Measurements from ENCODE around the gene WDR5. TPM values are rescaled to one million over a fixed set of nuclear protein-coding genes. Genes with fewer than 3 reads are reported as not detected.

WDR5 gene
- total and polyA plus RNA-seq, 9 of the 15 experiments (the other 6 are each of a cell fraction or from before 2014, with no cell fraction given): 3.0 to 56.8 (median 38.6) TPM

- CTCF ChIA-PET (ENCODE audit: low intra/inter-chr PET ratio): no interaction called here
- H3K27me3 ChIP-seq (ENCODE audit: control insufficient read depth in 2 of 2, insufficient read depth in 2 of 2, low read length in 2 of 2): no peaks in the 10 kb centered on the region
- H3K9me1 ChIP-seq (ENCODE audit: control insufficient read depth, insufficient read depth, low read length): no peaks in the 10 kb centered on the region
- ATAC-seq: no peak
- intact Hi-C loops (cut with micrococcal nuclease) (loop anchor here (10.0 kb wide), 1 partner anchor 1149 kb away; no protein-coding TSS in a partner anchor), in situ Hi-C loops (cut with MboI) (no loop called here)
- H3K36me3 ChIP-seq (ENCODE audit: control insufficient read depth, insufficient read depth, low read length): peaks cover 13% of the 10 kb centered on the region; the same call in 2 of the 3 replicates
- DNase-seq (ENCODE audit: extremely low read depth in 1 of 4, low spot score in 3 of 4): no peak
- no peak overlapping the region for H3K27ac ChIP-seq (ENCODE audit: extremely low read depth, low read depth, low read length)
- H3K9ac ChIP-seq (ENCODE audit: insufficient read depth in 1 of 2, low read depth in 2 of 2, low read length in 2 of 2): no peak overlapping the region
- H2AFZ ChIP-seq (ENCODE audit: low read depth, low read length): no peak overlapping the region
- POLR2A ChIA-PET: interaction anchor here (1.5 kb wide), 1 partner anchor 25 kb away, joined by 3 read pairs; no protein-coding TSS in a partner anchor
- WGBS (ENCODE audit: insufficient coverage, low coverage, missing lambda C conversion rate): 88% methylated on average over 54 of the region's 80 CpGs
- no peaks in the 10 kb centered on the region for H4K20me1 ChIP-seq (replicated peaks; ENCODE audit: control insufficient read depth, insufficient read depth, low read length)
- H3K4me1 ChIP-seq (replicated peaks in 1 of 2; ENCODE audit: control insufficient read depth in 2 of 2, insufficient read depth in 2 of 2, low read length in 2 of 2): peaks cover 3 to 24% of the 10 kb centered on the region in 2 experiments; a peak in 2 of 5 replicates
- BruUV-seq (replicated peaks): no TSS peak
- FAIRE-seq: no peak
- H3K9me3 ChIP-seq (replicated peaks; ENCODE audit: control insufficient read depth, insufficient read depth, low read depth, low read length): no peaks in the 10 kb centered on the region; the same call in 1 of the 2 replicates
- no peak overlapping the region for H3K4me3 ChIP-seq
- no peaks in the 10 kb centered on the region for H3K79me2 ChIP-seq (ENCODE audit: control insufficient read depth, insufficient read depth, low read length)
- no peak overlapping the region for H3K4me2 ChIP-seq (ENCODE audit: insufficient read depth, low read length)
- TF ChIP-seq PURB (CRISPR knock-in tag; IDR thresholded peaks at IDR 0.05; ENCODE audit: low read depth) (no peak), TSHZ1 (CRISPR knock-in tag; IDR thresholded peaks at IDR 0.05) (no peak), ZBTB33 (CRISPR knock-in tag; IDR thresholded peaks at IDR 0.05) (peak; percentile 43; the same call in 1 of the 2 replicates), TRIM28 (IDR thresholded peaks at IDR 0.05) (no peak), MEF2D (tag; conservative IDR thresholded peaks at IDR 0.05; ENCODE audit: low read depth) (no peak), CTCF (IDR thresholded peaks at IDR 0.05 in 2 of 3, conservative IDR thresholded peaks at IDR 0.05 in 1 of 3; ENCODE audit: insufficient read depth in 2 of 3, low read depth in 1 of 3, low read length in 3 of 3) (no peak), ZNF740 (CRISPR knock-in tag; IDR thresholded peaks at IDR 0.05) (no peak), ZNF740 (tag; IDR thresholded peaks at IDR 0.05) (no peak), SMARCB1 (IDR thresholded peaks at IDR 0.05; ENCODE audit: insufficient read length, low read depth) (no peak), ZNF165 (CRISPR knock-in tag; IDR thresholded peaks at IDR 0.05; ENCODE audit: borderline replicate concordance) (no peak)
Observed at GRCh38 chr9:134163371-134164196, 27.7 kb downstream of the WDR5 start.

All from K562 (cell line).